Caco-2 (cell line): Measurements from ENCODE around the gene KLF1. TPM values are rescaled to one million over a fixed set of nuclear protein-coding genes. Genes with fewer than 3 reads are reported as not detected.

Experiments used
- BruUV-seq: library from RNA; stranded (reverse); fragments of 400-500 nt; replicated peaks from 2 replicates; lab custom pipeline; 2021; lab: Mats Ljungman, UMichigan
- CTCF ChIA-PET: fragments of 300-600 bp; sonication (Branson Sonifier 250); formaldehyde crosslinking; loops from one replicate; lab custom pipeline; 2022; ENCODE audit warnings: antibody characterized with exemption; lab: Charles Lee
- POLR2A ChIA-PET: fragments of 300-600 bp; sonication (Branson Sonifier 250); formaldehyde crosslinking; loops from one replicate; lab custom pipeline; 2022; ENCODE audit warnings: antibody characterized with exemption; lab: Charles Lee
- DNase-seq, 2 experiments: peaks; one replicate each; pipeline versions ENCODE4 v3.0.0 to v3.0.0-alpha.2; 2020 to 2022
- H3K27me3 ChIP-seq: replicated peaks from 2 replicates; pipeline ENCODE4 v1.6.0; 2011; ENCODE audit warnings: low read length; ENCODE audit not compliant: control insufficient read depth, insufficient read depth
- H3K36me3 ChIP-seq: 2 replicates; pipeline ENCODE4 v1.5.1; 2011; ENCODE audit warnings: low read length; ENCODE audit not compliant: control insufficient read depth, insufficient read depth
- H3K4me1 ChIP-seq: fragments of 250-450 bp; sonication (Bioruptor Pico); 2 replicates; pipeline ENCODE4 v1.5.1; 2020; ENCODE audit warnings: mild to moderate bottlenecking
- H3K4me3 ChIP-seq: 2 replicates; pipeline ENCODE4 v1.5.1; 2011; ENCODE audit warnings: low read depth, mild to moderate bottlenecking, control low read depth, low read length
- H3K9me3 ChIP-seq: fragments of 250-450 bp; sonication (Bioruptor Pico); 2 replicates; pipeline ENCODE4 v1.5.1; 2020; ENCODE audit warnings: mild to moderate bottlenecking, moderate library complexity
- H3K27ac Mint-ChIP-seq: one replicate; pipeline ENCODE4 v1.8.0; 2022; ENCODE audit warnings: mixed read lengths; ENCODE audit not compliant: unreplicated experiment
- H3K27me3 Mint-ChIP-seq: one replicate; pipeline ENCODE4 v1.8.0; 2022; ENCODE audit warnings: mixed read lengths; ENCODE audit not compliant: insufficient read depth, unreplicated experiment
- H3K36me3 Mint-ChIP-seq: one replicate; pipeline ENCODE4 v1.8.0; 2022; ENCODE audit warnings: mild to moderate bottlenecking, mixed read lengths; ENCODE audit not compliant: insufficient read depth, unreplicated experiment
- H3K4me1 Mint-ChIP-seq: one replicate; pipeline ENCODE4 v1.8.0; 2022; ENCODE audit warnings: low read depth, mixed read lengths; ENCODE audit not compliant: unreplicated experiment
- H3K4me3 Mint-ChIP-seq: one replicate; pipeline ENCODE4 v1.8.0; 2022; ENCODE audit warnings: mild to moderate bottlenecking, moderate library complexity, mixed read lengths; ENCODE audit not compliant: unreplicated experiment
- H3K9me3 Mint-ChIP-seq: one replicate; pipeline ENCODE4 v1.8.0; 2022; ENCODE audit warnings: mixed read lengths; ENCODE audit not compliant: unreplicated experiment
- CTCF ChIP-seq, 2 experiments: fragments of 200-600 bp in 1 of 2; IDR thresholded peaks; 1 replicate in 1 of 2; 2 replicates in 1 of 2; pipeline versions ENCODE4 v1.5.1 to v1.8.0; 2011 to 2022; ENCODE audit warnings: antibody characterized with exemption in 1 of 2, control low read depth in 1 of 2, inconsistent platforms in 1 of 2, low read depth in 1 of 2, low read length in 1 of 2, mild to moderate bottlenecking in 1 of 2, moderate library complexity in 1 of 2; ENCODE audit not compliant: insufficient read depth in 1 of 2, severe bottlenecking in 1 of 2, unreplicated experiment in 1 of 2
- intact Hi-C: fragments of 100-400 bp; cut with micrococcal nuclease; formaldehyde crosslinking; loops from one replicate; pipeline ENCODE4 v1.10.0; 2022; ENCODE audit not compliant: unreplicated experiment
- total RNA-seq: library from RNA; stranded (reverse); gene quantifications from 2 replicates; pipeline ENCODE4 v1.2.3, GENCODE V29; 2022

KLF1 gene
- total RNA-seq, 1 experiment from 2014 or later = not detected

GRCh38 chr19:12838886-12839756, 47.9 kb downstream of the KLF1 start:
- Mint-ChIP-seq H3K36me3 (peaks cover 6% of the 10 kb centered on the region), H3K9me3 (no peaks in the 10 kb centered on the region), H3K27me3 (peaks cover 15% of the 10 kb centered on the region), H3K4me3 (peak overlapping the region; percentile 75), H3K4me1 (peaks cover 8% of the 10 kb centered on the region), H3K27ac (no peak overlapping the region)
- intact Hi-C loops = loop anchor here (5.0 kb wide), 1 partner anchor 37 kb away; the partner anchor contains the start of genes PRDX2 and THSD8
- no peaks in the 10 kb centered on the region for H3K36me3 ChIP-seq
- CTCF ChIA-PET = no interaction called here
- DNase-seq = no peak
- POLR2A ChIA-PET = no interaction called here
- no peak for TF ChIP-seq CTCF (IDR thresholded peaks at IDR 0.05; ENCODE audit: insufficient read depth in 1 of 2, low read depth in 1 of 2, low read length in 1 of 2, severe bottlenecking in 1 of 2, unreplicated experiment in 1 of 2)
- no peaks in the 10 kb centered on the region for H3K9me3 ChIP-seq
- no TSS peak for BruUV-seq
- no peaks in the 10 kb centered on the region for H3K27me3 ChIP-seq
- peak overlapping the region; percentile 45 for H3K4me3 ChIP-seq
- peaks cover 12% of the 10 kb centered on the region for H3K4me1 ChIP-seq

GRCh38 chr19:12838182-12838885, 48.7 kb downstream of the KLF1 start, which contains the start of gene MAST1:
Gene MAST1, plus strand, starts transcription at chr19:12838515. Its CDS starts 58 bp downstream, at chr19:12838573.
- Histone ChIP-seq H3K4me3 (peak within 1 kb of the TSS; percentile 45), H3K36me3 (no peaks in the 10 kb centered on the region), H3K4me1 (peaks cover 14% of the 10 kb centered on the region), H3K9me3 (no peaks in the 10 kb centered on the region), H3K27me3 (no peaks in the 10 kb centered on the region)
- ChIA-PET CTCF (interaction anchor here (0.6 kb wide), 1 partner anchor 10 kb away, joined by 3 read pairs; no protein-coding TSS in a partner anchor), POLR2A (no interaction called here)
- BruUV-seq = no TSS peak
- H3K4me3 Mint-ChIP-seq = peak within 1 kb of the TSS; percentile 75
- intact Hi-C loops = loop anchor here (5.0 kb wide), 1 partner anchor 36 kb away; the partner anchor contains the start of genes PRDX2 and THSD8
- peak in 1 of 2 experiments; percentile 61 for TF ChIP-seq CTCF (IDR thresholded peaks at IDR 0.05; ENCODE audit: insufficient read depth in 1 of 2, low read depth in 1 of 2, low read length in 1 of 2, severe bottlenecking in 1 of 2, unreplicated experiment in 1 of 2)
- peak in 1 of 2 experiments; percentile 74 for DNase-seq
- peaks cover 6% of the 10 kb centered on the region for H3K36me3 Mint-ChIP-seq
- H3K27ac Mint-ChIP-seq = no peak within 1 kb of the TSS
- peaks cover 15% of the 10 kb centered on the region for H3K27me3 Mint-ChIP-seq
- H3K9me3 Mint-ChIP-seq = no peaks in the 10 kb centered on the region
- H3K4me1 Mint-ChIP-seq = peaks cover 8% of the 10 kb centered on the region

- Mint-ChIP-seq H3K36me3 (peaks cover 11% of the 10 kb centered on the region), H3K4me1 (peaks cover 14% of the 10 kb centered on the region), H3K9me3 (no peaks in the 10 kb centered on the region), H3K27me3 (peaks cover 18% of the 10 kb centered on the region), H3K4me3 (no peak overlapping the region), H3K27ac (no peak overlapping the region)
- Histone ChIP-seq H3K4me1 (peaks cover 18% of the 10 kb centered on the region), H3K4me3 (no peak overlapping the region), H3K36me3 (no peaks in the 10 kb centered on the region), H3K9me3 (no peaks in the 10 kb centered on the region), H3K27me3 (no peaks in the 10 kb centered on the region)
- ChIA-PET CTCF (interaction anchor here (0.7 kb wide), 1 partner anchor 60 kb away, joined by 3 read pairs; no protein-coding TSS in a partner anchor), POLR2A (no interaction called here)
- no peak for DNase-seq
- intact Hi-C loops = loop anchor here (5.0 kb wide), 1 partner anchor 35 kb away; the partner anchor contains the start of genes PRDX2 and THSD8
- no TSS peak for BruUV-seq
- TF ChIP-seq CTCF (IDR thresholded peaks at IDR 0.05; ENCODE audit: insufficient read depth in 1 of 2, low read depth in 1 of 2, low read length in 1 of 2, severe bottlenecking in 1 of 2, unreplicated experiment in 1 of 2) = no peak
These were observed 49.8 kb downstream of the KLF1 start for GRCh38 chr19:12837225-12837624.
